Cardiac muscle cell (in vitro differentiated cells and primary cell): ENCODE results near the gene ZSCAN1. TPM values are rescaled to one million over a fixed set of nuclear protein-coding genes. Genes with fewer than 3 reads are reported as not detected.
A peak's percentile ranks its signal among the peaks of the same experiment; 100 is the strongest.
"Not testable (repeated sequence)": the region's sequence is repeated elsewhere in the genome, so short reads cannot be mapped to it uniquely, and the experiment has no call there.

Experiments used
- DNase-seq, 2 donors: peaks; one replicate each; pipeline versions ENCODE4 v3.0.0 to v3.0.0-alpha.2; 2010 to 2017; ENCODE audit warnings: low read depth in 1 of 2, low spot score in 1 of 2
- H3K27ac ChIP-seq: fragments of 200-600 bp; sonication (generic); 2 replicates; pipeline ENCODE4 v1.5.1; 2016
- H3K27me3 ChIP-seq: fragments of 200-600 bp; sonication (generic); 2 replicates; pipeline ENCODE4 v1.6.0; 2016; ENCODE audit warnings: control low read depth
- H3K36me3 ChIP-seq: fragments of 200-600 bp; sonication (generic); 2 replicates; pipeline ENCODE4 v1.5.1; 2016; ENCODE audit warnings: control low read depth
- H3K4me1 ChIP-seq: fragments of 200-600 bp; sonication (generic); 2 replicates; pipeline ENCODE4 v1.8.1; 2017; ENCODE audit warnings: low read depth, mild to moderate bottlenecking, mixed run types
- H3K4me3 ChIP-seq: fragments of 200-600 bp; sonication (generic); 2 replicates; pipeline ENCODE4 v1.5.1; 2016; ENCODE audit warnings: mild to moderate bottlenecking
- H3K9me3 ChIP-seq: fragments of 200-600 bp; sonication (generic); 2 replicates; pipeline ENCODE4 v1.5.1; 2017; ENCODE audit warnings: low read depth, mild to moderate bottlenecking, control low read depth
- polyA plus RNA-seq: library from polyadenylated mRNA; unstranded; fragments of >200 nt; fragmentation: Nextera tagmentation; extraction: Ambion mirVana; gene quantifications from 2 replicates; pipeline ENCODE4 v1.2.1, GENCODE V29; 2016
- total RNA-seq: library from RNA; depleted of rRNA; stranded (reverse); fragments of >200 nt; gene quantifications from 2 replicates; pipeline ENCODE4 v1.2.3, GENCODE V29; 2016
- TF ChIP-seq, protein P1 (sequence below): IDR thresholded peaks from 2 replicates; pipeline ENCODE4 v1.5.1; 2012; ENCODE audit warnings: low read depth, mild to moderate bottlenecking, low read length

Gene ZSCAN1
- total and polyA plus RNA-seq, 2 experiments from 2014 or later: 24.6 to 31.9 TPM

DNA sequence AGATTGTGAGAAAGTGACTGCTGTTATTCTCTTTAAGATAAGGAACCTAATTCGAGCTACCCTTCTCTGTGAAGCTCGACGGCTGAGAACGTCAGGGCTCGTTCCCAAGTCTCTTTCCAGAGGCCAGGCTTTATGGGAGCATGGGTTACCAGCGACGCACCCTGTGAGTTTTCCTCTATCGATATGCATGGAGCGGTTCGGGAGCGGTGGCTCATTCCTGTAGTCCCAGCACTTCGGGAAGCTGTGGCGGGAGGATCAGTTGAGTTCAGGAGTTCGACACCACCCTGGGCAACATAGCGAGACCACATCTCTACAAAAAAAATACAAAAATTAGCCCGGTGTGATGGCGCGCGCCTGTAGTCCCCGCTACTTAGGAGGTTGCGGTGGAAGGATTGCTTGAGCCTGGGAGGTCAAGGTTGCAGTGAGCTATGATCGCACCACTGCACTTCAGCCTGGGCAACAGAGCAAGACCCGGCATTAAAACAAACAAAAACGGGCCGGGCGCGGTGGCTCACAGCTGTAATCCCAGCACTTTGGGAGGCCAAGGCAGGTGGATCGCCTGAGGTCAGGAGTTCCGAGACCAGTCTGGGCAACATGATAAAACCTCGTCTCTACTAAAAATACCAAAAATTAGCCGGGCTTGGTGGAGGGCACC lies 30.5 kb upstream of the ZSCAN1 start:
- peaks cover 11% of the 10 kb centered on the region for H3K4me1 ChIP-seq
- peaks cover 20% of the 10 kb centered on the region for H3K36me3 ChIP-seq
- peak in 1 of 2 donors; percentile 42 for DNase-seq
- H3K27ac ChIP-seq: peak overlapping the region; percentile 96
- TF ChIP-seq, protein P1, sequence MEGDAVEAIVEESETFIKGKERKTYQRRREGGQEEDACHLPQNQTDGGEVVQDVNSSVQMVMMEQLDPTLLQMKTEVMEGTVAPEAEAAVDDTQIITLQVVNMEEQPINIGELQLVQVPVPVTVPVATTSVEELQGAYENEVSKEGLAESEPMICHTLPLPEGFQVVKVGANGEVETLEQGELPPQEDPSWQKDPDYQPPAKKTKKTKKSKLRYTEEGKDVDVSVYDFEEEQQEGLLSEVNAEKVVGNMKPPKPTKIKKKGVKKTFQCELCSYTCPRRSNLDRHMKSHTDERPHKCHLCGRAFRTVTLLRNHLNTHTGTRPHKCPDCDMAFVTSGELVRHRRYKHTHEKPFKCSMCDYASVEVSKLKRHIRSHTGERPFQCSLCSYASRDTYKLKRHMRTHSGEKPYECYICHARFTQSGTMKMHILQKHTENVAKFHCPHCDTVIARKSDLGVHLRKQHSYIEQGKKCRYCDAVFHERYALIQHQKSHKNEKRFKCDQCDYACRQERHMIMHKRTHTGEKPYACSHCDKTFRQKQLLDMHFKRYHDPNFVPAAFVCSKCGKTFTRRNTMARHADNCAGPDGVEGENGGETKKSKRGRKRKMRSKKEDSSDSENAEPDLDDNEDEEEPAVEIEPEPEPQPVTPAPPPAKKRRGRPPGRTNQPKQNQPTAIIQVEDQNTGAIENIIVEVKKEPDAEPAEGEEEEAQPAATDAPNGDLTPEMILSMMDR: no peak
- H3K27me3 ChIP-seq: no peaks in the 10 kb centered on the region
- H3K4me3 ChIP-seq: peak overlapping the region; percentile 71
- H3K9me3 ChIP-seq: no peaks in the 10 kb centered on the region

DNA sequence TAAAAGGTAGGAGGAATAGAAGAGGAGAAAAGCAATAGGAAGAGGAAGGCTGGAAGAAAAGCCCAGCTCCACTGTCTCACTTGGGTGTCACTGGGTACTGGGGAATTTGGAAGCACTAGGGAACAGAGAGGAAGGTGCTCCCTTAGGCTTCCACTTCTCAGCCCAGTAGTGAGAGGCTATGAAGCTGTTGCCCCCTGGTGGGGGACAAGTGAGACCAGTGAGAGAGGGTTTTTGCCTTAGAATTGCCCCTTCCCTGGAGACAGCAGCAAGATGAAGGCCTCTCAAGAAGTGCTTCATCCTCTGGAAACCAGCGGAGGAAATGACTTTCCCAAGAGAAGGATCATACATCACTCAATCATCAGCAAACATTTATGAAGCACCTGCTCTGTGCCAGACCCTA lies 26.5 kb upstream of the ZSCAN1 start:
- H3K27ac ChIP-seq: no peak overlapping the region
- TF ChIP-seq, protein P1: peak; percentile 18
- H3K4me1 ChIP-seq: peaks cover 5% of the 10 kb centered on the region
- peaks cover 6% of the 10 kb centered on the region for H3K36me3 ChIP-seq
- no peaks in the 10 kb centered on the region for H3K9me3 ChIP-seq
- DNase-seq: peak in 1 of 2 donors; percentile 34
- no peak overlapping the region for H3K4me3 ChIP-seq
- no peaks in the 10 kb centered on the region for H3K27me3 ChIP-seq

DNA sequence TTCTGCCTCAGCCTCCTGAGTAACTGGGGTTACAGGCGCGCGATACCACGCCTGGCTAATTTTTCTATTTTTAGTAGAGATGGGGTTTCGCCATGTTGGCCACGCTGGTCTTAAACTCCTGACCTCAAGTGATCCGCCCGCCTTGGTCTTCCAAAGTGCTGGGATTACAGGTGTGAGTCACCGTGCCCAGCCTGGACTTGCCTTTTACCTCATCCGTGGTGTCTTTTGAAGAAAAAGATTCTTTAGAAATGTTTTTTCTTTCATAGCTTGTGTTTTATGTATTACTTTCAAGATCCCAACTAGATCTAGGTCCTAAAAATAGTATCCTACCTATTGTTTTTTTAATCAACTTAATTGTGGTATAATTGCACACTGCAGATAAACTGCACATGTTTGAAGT lies 24.9 kb upstream of the ZSCAN1 start:
- peak overlapping the region; percentile 31 for H3K4me3 ChIP-seq
- H3K27ac ChIP-seq, H3K9me3 ChIP-seq, H3K4me1 ChIP-seq, H3K36me3 ChIP-seq, DNase-seq, H3K27me3 ChIP-seq: not testable (repeated sequence)

DNA sequence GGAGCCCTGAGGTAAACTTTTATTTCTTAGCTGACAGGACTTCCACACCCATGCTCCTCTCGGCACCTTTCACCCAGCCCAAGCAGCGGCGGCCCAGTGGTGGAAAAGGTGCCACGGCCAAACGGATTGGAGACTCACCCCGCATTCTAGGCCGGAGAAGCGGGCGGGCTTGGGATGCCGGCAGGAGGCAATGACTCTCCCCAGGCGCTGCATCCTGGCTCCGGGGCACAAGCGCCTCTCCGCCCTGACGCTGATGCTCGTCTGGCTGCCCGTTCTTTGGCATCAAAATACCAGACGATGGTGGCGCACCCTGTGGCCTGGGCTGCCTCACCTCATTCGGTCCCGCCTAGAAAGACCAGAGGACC lies 24.5 kb upstream of the ZSCAN1 start:
- H3K9me3 ChIP-seq: no peaks in the 10 kb centered on the region
- no peak for DNase-seq

DNA sequence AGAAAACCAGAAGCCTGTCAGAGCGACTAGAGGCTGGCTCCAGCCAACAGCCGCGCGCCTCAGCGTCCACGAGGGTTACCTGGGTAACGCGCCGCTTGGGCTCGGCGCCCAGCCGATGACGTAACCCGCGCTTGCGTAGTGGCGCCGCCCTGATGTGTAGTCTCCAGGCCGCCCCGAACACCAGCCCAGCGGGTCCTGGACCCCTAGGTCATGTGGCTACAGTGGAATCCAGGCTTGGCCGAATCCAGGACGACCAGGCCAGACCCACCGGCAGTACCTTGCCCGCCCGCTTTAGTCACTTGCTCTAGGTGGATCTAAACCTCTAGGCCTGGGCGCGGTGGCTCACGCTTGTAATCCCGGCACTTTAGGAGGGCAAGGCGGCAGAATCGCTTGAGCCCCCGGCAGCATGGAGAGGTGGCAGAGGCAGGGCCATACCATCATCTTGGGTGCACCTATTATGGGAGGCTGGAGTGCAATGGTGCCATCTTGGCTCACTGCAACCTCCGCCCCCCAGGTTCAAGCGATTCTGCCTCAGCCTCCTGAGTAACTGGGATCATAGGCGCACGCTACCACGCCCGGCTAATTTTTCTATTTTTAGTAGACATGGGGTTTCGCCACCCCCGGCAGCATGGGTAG lies 24.0 kb upstream of the ZSCAN1 start:
- Histone ChIP-seq H3K27ac (peak overlapping the region; percentile 25), H3K27me3 (no peaks in the 10 kb centered on the region), H3K9me3 (no peaks in the 10 kb centered on the region), H3K4me1 (peaks cover 7% of the 10 kb centered on the region), H3K4me3 (peak overlapping the region; percentile 31), H3K36me3 (peaks cover 6% of the 10 kb centered on the region)
- peak; percentile 92 to 95 for DNase-seq
- TF ChIP-seq, protein P1: no peak

More for the DNA sequence above, 24.5 kb upstream of the ZSCAN1 start:
- TF ChIP-seq, protein P1: no peak
- Histone ChIP-seq H3K27ac (no peak overlapping the region), H3K4me3 (peak overlapping the region; percentile 31), H3K27me3 (no peaks in the 10 kb centered on the region), H3K36me3 (peaks cover 6% of the 10 kb centered on the region), H3K4me1 (peaks cover 5% of the 10 kb centered on the region)

DNA sequence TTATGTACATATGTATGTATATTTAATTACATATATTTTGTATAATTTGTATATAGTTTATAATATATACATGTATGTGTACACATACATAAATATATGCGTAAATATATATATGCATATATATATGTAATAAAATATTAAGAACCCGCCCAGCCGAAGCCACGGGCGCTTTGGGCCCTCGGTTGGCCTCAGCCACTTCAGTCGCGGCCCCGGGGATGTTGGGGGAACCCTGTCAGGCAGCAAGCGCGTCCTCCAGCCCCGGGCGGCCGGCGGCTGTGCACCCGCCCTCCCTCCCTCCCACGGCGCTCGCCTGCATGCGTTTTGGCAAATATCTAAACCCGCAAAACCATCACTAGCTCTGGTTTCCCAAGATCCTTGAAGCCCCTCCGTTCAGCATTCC lies 23.3 kb upstream of the ZSCAN1 start:
- Histone ChIP-seq H3K27me3 (no peaks in the 10 kb centered on the region), H3K4me3 (no peak overlapping the region), H3K9me3 (no peaks in the 10 kb centered on the region), H3K27ac (no peak overlapping the region), H3K36me3 (peaks cover 6% of the 10 kb centered on the region), H3K4me1 (peaks cover 7% of the 10 kb centered on the region)
- TF ChIP-seq, protein P1: no peak
- DNase-seq: no peak
